SHP77 (cell line): ENCODE results near the gene SEMA3F.

Source experiments
- DNase-seq, 2 experiments: peaks; one replicate each; lab custom pipeline; 2025; lab: John Stamatoyannopoulos, UW

SEMA3F gene

GRCh38 chr3:50154840-50155490 lies at the start of gene SEMA3F:
Gene SEMA3F (plus strand): TSS chr3:50155324. CDS start chr3:50159623, 4,299 bp downstream.
- DNase-seq = no peak

DNA sequence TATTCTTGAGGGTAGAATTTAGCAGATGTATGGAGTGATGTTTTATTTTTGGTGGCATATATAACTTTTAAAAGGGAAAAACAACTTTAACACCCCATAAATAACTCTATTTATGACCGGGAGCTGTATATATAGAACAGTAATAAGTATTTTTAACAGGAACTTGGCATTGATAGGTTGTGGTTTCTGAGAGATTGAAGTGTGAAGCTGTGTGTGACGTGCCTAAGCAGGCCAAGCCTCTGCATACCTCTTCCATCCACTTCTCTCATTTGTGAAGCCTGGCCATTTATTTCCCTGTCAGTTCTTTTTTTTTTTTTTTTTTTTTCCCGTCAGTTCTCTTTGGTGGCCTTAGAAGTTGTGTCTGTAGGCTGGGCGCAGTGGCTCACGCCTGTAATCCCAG lies 43.4 kb upstream of the SEMA3F start:
- DNase-seq = no peak

- peak in 1 of 2 experiments; percentile 30 for DNase-seq
Observed at GRCh38 chr3:50112462-50112861, 42.7 kb upstream of the SEMA3F start.

- DNase-seq = no peak
Observed at GRCh38 chr3:50117120-50117519, 38.0 kb upstream of the SEMA3F start.

- DNase-seq = no peak
Observed at GRCh38 chr3:50118237-50118636, 36.9 kb upstream of the SEMA3F start.

DNA sequence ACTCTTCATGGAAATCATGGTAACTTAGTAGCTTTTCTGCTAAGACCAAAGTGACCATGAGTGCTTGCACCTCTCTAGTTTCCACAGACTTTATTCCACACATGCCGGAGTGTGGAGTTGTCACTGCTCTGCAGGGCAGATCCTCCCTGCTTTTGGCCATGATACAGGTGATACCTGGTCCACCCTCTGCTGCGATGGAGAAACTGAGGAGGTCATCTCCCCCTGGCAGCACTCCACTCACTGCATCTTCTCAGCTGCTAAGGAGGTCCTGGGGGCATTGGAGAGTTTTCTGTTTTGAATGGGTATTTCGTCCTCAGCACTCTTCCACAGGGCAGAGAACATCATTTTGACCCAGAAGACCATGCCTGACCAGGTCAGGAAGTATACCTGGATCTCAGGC lies 35.3 kb upstream of the SEMA3F start:
- no peak for DNase-seq

GRCh38 chr3:50120364-50121071 lies 34.6 kb upstream of the SEMA3F start:
- no peak for DNase-seq

GRCh38 chr3:50121072-50122032 lies 33.8 kb upstream of the SEMA3F start:
- DNase-seq = peak; percentile 50 to 53

DNA sequence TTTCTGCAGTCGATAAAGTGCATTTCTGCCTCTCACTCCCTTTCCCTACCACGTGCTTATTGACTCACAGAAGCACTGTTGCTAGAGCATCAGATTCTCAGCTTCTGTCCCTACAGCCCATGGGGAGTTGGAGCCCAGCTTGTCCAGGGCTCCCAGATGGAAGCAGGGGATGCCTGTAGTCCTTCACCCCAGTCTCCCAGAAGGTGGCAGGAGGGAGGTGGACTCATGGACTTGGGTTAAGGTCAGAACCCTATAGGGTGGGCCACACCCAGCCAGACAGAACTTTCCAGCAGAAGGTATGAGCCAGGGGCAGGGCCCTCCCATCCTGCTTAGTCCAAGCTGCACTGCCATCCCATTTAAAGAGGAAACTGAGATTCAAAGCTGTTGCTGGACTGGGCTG lies 33.1 kb upstream of the SEMA3F start:
- DNase-seq = no peak

DNA sequence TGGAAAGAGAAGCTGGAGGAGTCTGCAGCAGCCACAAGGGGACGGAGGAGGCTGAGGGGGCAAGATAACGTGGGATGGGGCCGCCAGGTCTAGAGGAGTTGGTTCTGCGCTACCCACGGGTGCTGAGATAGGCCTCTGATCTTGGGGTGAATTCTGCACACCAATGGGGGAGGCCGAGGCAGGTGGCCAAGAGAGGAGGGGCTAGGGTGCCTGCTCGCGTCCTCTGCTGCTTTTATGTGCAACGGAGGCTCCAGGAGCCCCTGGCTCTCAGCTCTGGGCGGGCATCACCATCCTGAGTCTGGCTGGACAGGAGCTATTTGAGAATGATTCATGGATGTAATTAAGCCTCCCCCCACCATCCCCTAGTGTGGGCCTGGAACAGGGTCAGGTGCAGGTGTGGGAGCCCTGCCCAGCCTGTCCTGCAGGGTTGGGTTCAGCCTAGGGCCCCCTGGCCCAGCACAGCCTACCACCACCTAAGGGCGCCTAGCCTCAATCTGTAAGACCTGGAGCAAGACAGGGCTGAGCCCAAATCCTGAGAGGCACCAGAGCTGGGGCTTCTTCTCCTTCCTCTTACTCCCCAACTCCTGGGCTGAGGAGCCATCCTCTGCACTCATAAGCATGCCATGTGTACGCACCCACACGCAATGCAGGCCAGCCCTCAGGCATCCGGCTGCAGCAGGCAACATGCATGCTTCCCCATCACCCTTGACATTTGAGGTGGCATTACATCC lies 32.3 kb upstream of the SEMA3F start:
- DNase-seq = no peak

DNA sequence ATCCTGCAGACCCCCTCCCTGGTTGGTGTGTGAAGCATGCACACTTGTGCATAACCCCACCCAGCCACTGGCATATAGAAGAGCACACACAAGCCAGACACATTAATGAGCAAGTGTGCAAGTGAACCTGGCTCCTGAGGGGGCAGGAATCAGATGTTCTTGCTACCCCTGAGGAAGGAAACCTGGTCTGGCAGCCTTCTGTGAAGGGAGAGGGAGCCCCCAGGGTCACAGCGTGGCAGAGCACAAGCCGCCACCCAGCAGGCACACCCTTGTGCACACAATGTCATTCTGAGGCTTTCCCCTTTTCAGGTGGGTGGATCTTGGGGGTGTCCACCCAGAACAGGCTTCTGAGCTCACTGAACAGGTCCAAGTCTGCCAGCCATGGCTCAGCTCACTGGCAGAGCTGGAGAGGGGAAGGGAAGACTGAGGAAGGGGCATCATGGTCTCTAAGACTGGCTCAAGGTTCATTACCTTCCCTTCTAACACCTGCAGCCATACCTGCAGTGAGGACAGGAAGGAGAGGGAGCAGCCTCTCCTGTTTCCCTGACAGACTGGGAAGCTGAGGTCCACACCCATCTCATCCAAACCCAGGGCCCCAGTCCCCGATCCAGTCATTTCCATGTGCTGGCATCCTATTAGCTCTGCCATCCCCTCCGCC lies 31.6 kb upstream of the SEMA3F start:
- no peak for DNase-seq

GRCh38 chr3:50124052-50124799 lies 30.9 kb upstream of the SEMA3F start:
- DNase-seq = no peak

DNA sequence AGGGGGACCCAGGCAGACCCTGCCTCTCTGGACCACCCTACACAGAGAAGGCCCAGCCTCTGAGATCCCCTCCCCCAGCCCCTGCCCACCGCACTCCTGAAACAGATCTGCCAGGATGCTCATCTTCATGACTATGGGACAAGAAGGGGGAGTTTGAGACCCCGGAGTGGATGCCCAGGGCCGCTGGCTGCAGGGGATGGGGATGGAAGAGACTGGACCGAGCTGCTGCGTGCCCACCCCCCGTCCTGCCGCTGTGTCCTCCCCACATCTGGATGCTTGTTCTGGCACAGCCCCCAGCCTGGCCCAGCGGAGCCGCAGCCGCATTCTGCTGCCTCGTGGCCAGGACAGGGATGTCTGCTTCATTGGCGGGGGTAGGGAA lies 30.3 kb upstream of the SEMA3F start:
- no peak for DNase-seq

DNA sequence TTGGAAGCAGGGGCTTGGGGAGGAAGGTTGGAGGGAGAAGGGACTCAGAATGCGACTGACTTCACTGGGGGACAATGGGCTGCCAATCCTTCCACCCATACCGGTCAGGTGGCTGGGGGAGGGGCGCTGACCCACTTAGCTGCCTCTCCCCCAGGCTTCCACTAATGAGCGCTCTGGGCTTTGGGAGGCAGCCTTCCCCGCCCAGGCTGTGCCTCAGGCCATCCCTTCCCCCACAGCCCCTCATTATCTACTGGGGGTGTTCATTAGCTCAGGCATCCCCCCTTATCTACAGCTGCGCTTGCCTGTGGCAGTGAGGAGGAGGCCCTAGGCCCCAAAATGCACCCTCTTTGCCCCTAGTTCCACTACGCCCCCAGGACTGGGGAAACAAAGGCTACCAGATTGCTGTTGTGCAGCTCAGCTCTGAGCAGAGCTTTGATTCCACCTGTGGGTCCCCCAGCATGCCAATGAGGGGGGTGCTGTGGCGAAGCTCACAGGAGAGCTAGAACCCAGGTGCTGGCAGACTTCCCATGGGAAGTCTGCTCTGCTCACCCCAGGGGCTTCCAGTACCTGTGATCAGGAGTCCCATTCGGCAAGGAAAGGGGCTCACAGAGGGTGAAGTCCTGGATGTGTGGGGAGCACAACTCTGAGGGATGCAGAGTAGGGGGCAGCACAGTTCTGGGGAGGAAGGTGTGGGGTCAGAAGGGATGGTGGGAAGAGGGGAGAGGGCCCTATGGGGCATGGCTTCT lies 29.4 kb upstream of the SEMA3F start:
- no peak for DNase-seq

DNA sequence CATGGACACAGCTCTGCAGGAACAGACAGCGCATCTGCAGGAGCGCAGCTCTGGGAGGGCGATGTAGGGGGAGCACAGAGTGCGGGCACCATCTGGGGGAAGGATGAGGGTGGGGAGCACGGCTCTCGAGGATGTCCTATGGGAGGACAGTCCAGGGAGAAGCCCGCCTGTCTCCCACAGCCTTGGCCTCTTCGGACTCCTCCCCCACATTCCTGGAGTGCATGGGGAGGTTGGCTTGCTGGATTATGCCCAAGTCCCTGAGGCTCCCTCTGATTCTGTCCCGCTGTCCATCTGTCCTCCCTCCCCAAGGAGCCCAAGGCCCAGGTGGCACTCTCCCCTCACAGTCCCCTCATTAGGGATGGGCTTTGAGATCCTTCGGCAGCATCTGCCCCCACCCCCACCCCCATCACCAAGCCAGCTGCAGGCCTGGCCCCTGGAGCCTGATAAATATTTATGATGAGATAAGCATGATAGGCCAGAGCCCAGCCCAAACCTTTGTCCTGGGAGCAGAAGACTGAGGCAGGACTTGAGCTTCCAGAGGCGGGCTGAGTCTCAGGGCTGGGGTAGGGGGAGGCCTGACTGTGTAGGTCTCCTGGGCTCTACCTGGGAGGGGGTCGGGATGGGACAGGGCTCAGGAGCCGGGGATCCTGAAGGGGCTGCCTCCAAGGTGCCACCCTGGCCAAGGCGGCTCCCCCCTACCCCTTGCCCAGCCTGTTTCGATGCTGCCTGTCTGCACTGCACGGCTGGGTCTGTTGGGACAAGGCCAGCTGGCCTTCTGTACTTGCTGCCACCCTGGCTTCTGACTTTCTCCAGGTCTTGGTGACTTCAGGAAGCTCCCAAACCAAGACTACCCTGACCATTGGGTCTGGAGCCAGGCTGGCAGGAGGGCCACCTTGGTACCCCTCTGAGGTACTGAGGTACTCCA lies 28.6 kb upstream of the SEMA3F start:
- no peak for DNase-seq

DNA sequence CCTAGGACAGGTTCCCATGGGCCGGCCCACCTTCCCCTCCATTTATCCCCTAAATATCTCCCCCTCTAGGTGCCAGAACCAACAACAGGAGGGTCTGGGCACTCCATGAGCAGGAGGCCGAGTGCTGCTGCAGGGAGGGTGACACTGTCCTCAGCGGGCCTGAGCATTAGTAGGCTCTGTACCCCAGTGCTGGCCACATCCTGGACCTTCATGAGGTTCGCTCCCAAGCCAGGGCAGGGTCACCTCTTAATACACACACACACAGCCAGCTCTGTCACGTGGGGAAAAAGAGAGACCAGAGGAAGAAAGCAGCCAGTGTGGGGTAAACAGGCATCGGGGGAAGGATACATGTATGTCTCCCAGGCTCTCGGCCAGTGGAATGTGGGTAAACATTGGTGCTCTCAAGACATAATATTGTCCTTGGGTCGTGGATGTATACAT lies 27.9 kb upstream of the SEMA3F start:
- DNase-seq = no peak

DNA sequence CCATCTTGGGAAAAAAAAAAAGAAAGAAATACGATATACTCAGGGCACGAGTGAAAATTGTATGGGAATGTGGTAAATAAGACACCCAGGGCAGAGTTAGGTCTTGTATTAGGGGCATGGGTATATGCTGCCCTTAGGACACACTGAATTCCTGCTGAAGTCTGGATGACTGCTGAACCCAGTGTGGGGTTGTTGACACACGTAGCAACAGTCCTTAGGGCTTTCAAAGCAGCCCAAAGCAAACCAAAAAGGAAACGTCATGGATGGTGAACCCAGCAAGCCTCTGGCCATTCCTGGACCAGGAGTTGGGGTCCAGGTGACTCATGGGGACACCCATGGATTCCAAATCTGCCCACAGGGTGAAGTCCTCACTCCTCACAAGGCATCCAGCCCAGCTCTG lies 27.1 kb upstream of the SEMA3F start:
- DNase-seq = no peak

DNA sequence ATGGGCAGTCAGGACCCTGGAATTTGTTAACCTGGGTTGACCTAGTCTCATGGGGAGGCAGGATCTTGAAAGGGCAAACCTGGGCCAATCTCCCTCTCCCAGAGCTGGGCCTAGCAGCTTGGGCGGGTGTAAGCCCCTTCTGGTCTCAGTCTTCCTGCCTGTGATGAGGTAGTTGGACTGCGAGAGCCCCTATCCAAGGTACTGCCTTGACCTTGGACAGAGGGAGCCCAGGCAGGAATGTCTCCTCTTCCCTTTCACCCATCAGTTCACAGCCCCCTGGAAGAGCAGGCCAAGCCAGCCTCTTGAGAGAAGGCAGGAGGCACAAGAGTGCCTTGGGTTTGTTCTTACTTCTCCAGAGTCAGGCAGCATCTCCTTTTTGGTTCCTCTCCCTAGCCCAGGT lies 24.7 kb upstream of the SEMA3F start:
- DNase-seq = no peak
